GM21367 (cell line): ENCODE results near the gene STIM2.
"Not testable (repeated sequence)": the region's sequence is repeated elsewhere in the genome, so short reads cannot be mapped to it uniquely, and the experiment has no call there.

Experiments used
- ATAC-seq: cut with Tn5 transposase; IDR thresholded peaks from one replicate; pipeline ENCODE4 v1.9.1; 2021; ENCODE audit not compliant: unreplicated experiment

The STIM2 gene

GRCh38 chr4:27022963-27023362 lies 162.3 kb downstream of the STIM2 start:
- ATAC-seq = no peak

GRCh38 chr4:27023366-27023765 lies 162.7 kb downstream of the STIM2 start:
- ATAC-seq = no peak

- no peak for ATAC-seq
Observed at GRCh38 chr4:27024805-27025204, 164.2 kb downstream of the STIM2 start.

- no peak for ATAC-seq
Observed at GRCh38 chr4:27027428-27027827, 166.8 kb downstream of the STIM2 start.

- ATAC-seq = not testable (repeated sequence)
Observed at GRCh38 chr4:27035127-27035526, 174.5 kb downstream of the STIM2 start.

GRCh38 chr4:27040356-27040755 lies 179.7 kb downstream of the STIM2 start:
- ATAC-seq = no peak

- ATAC-seq = no peak
Observed at GRCh38 chr4:27042411-27042810, 181.8 kb downstream of the STIM2 start.

GRCh38 chr4:27043200-27043599 lies 182.6 kb downstream of the STIM2 start:
- ATAC-seq = no peak

GRCh38 chr4:27046851-27047250 lies 186.2 kb downstream of the STIM2 start:
- no peak for ATAC-seq

GRCh38 chr4:27048429-27049238 lies 188.0 kb downstream of the STIM2 start:
- ATAC-seq = no peak

GRCh38 chr4:27049239-27049829 lies 188.7 kb downstream of the STIM2 start:
- ATAC-seq = no peak

- no peak for ATAC-seq
Observed at GRCh38 chr4:27050731-27051130, 190.1 kb downstream of the STIM2 start.

GRCh38 chr4:27055221-27055760 lies 194.7 kb downstream of the STIM2 start:
- ATAC-seq = no peak

- no peak for ATAC-seq
Observed at GRCh38 chr4:27056281-27056680, 195.6 kb downstream of the STIM2 start.

GRCh38 chr4:27057053-27057452 lies 196.4 kb downstream of the STIM2 start:
- no peak for ATAC-seq

- no peak for ATAC-seq
Observed at GRCh38 chr4:27057662-27058061, 197.0 kb downstream of the STIM2 start.

GRCh38 chr4:27058819-27059406 lies 198.3 kb downstream of the STIM2 start:
- ATAC-seq = no peak

GRCh38 chr4:27059446-27059845 lies 198.8 kb downstream of the STIM2 start:
- no peak for ATAC-seq

- no peak for ATAC-seq
Observed at GRCh38 chr4:27062256-27062655, 201.6 kb downstream of the STIM2 start.

- no peak for ATAC-seq
Observed at GRCh38 chr4:27066591-27066990, 205.9 kb downstream of the STIM2 start.

- ATAC-seq = no peak
Observed at GRCh38 chr4:27068151-27068867, 207.7 kb downstream of the STIM2 start.
